ENCODE measurements around the gene C12orf50.
"Not testable (repeated sequence)": the region's sequence is repeated elsewhere in the genome, so short reads cannot be mapped to it uniquely, and the experiment has no call there.

The C12orf50 gene

DNA sequence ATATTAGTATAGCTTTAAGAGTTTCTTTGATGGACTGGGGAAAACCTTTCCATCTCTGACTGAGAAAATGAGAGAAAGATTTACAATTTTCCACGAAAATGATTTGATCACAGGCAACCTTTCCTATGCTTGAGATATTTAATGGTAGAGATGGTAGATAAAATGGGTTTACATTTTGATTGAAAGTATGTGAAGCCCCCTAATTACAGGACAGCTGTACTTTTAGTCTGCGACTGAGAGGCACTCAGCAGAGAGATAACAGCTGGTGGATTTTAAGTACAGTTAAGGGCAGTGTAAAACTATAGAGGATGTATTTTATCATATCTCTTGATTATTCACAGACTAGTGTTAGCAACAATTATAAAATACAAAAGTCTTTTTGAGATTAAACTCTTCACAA, 40.7 kb downstream of the C12orf50 start:
- Histone ChIP-seq H3K27ac (ENCODE audit: low read depth, low read length) (no peak overlapping the region), H3K9ac (ENCODE audit: low read depth, low read length) (no peak overlapping the region), H3K36me3 (ENCODE audit: control insufficient read depth, insufficient read depth, low read length) (no peaks in the 10 kb centered on the region), H3K4me1 (ENCODE audit: control insufficient read depth, insufficient read depth, low read length) (no peaks in the 10 kb centered on the region), H3K27me3 (ENCODE audit: control insufficient read depth, insufficient read depth, low read length) (no peaks in the 10 kb centered on the region), H3K4me3 (ENCODE audit: low read depth, low read length) (no peak overlapping the region), H3K9me3 (ENCODE audit: control insufficient read depth, insufficient read depth, low read length) (no peaks in the 10 kb centered on the region)

DNA sequence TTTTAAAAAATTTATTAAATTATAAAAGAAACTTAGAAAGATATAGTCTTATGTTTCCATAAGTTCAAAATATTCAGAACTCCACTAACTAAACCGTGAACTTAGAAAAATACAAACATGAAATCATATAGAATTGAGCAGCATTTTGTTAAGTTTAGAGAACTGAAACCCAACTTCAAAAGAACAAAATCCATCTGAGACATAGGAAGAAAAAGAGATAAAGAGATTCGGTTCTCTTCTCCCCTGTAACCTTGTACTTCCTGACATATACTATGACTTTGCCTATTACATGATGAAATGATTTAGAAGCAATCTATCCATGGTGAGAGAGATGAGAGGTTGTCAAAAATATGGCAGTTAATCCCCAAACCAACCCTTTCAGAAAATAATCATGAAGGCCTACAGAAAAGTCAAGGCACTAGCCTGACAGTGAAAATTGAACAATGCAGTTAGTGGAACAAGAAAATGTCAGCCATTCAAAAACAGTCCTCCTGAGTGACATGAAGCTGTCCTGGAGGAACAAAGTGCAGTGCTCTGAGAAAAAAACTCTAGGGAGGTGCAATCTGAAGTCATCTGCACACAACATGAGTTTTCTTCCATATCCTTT, 44.0 kb downstream of the C12orf50 start:
- Histone ChIP-seq H3K27me3 (ENCODE audit: control insufficient read depth, insufficient read depth, low read length) (no peaks in the 10 kb centered on the region), H3K4me1 (ENCODE audit: control insufficient read depth, insufficient read depth, low read length) (no peaks in the 10 kb centered on the region), H3K9ac (ENCODE audit: low read depth, low read length) (no peak overlapping the region), H3K4me3 (ENCODE audit: low read depth, low read length) (no peak overlapping the region), H3K36me3 (ENCODE audit: control insufficient read depth, insufficient read depth, low read length) (no peaks in the 10 kb centered on the region), H3K9me3 (ENCODE audit: control insufficient read depth, insufficient read depth, low read length) (no peaks in the 10 kb centered on the region), H3K27ac (ENCODE audit: low read depth, low read length) (no peak overlapping the region)

DNA sequence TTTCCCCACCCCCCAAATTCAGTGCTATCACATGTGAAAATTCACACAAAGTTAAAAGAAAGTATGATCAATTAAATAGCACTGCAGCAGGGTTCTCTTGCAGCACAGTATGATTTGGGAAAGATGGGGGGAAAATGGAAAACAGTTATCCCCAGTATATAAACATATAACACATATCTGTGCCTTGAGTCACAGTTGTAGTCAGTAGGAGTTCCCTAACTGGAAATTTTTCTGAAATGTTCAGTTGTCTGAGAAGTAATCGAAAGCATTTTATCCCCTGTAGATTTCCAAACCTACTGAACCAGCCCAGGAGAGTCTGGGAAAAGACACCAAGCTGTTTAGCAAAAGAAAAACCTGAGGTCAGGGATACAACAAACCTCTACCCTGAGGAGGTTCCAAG, 47.0 kb downstream of the C12orf50 start:
- Histone ChIP-seq H3K27ac (ENCODE audit: low read depth, low read length) (no peak overlapping the region), H3K4me1 (ENCODE audit: control insufficient read depth, insufficient read depth, low read length) (no peaks in the 10 kb centered on the region), H3K9ac (ENCODE audit: low read depth, low read length) (no peak overlapping the region), H3K9me3 (ENCODE audit: control insufficient read depth, insufficient read depth, low read length) (no peaks in the 10 kb centered on the region), H3K4me3 (ENCODE audit: low read depth, low read length) (no peak overlapping the region), H3K36me3 (ENCODE audit: control insufficient read depth, insufficient read depth, low read length) (no peaks in the 10 kb centered on the region), H3K27me3 (ENCODE audit: control insufficient read depth, insufficient read depth, low read length) (no peaks in the 10 kb centered on the region)

DNA sequence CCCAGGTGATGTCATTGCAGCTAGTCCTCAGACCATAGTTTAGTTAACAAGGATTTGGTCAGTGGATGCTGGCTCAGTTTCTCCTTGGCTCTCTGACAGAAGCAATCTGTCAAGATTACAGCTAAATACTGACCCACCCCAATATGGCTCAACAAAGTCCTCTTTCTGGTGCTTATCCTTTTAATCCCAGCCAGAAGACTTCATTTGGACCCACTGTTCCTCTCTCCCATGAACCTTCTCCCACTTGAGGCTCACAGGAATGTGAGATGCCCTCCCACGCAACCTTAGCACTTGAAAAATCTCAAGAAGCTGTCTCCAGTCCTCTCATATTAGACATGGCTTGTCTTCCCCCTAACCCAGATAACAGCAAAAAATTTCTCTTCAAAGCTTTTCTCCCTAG, 47.7 kb downstream of the C12orf50 start:
- Histone ChIP-seq H3K27ac (ENCODE audit: low read depth, low read length) (no peak overlapping the region), H3K36me3 (ENCODE audit: control insufficient read depth, insufficient read depth, low read length) (no peaks in the 10 kb centered on the region), H3K9me3 (ENCODE audit: control insufficient read depth, insufficient read depth, low read length) (no peaks in the 10 kb centered on the region; the same call in 1 of the 2 replicates), H3K27me3 (ENCODE audit: control insufficient read depth, insufficient read depth, low read length) (no peaks in the 10 kb centered on the region), H3K4me3 (ENCODE audit: low read depth, low read length) (no peak overlapping the region), H3K4me1 (ENCODE audit: control insufficient read depth, insufficient read depth, low read length) (no peaks in the 10 kb centered on the region), H3K9ac (ENCODE audit: low read depth, low read length) (no peak overlapping the region)

DNA sequence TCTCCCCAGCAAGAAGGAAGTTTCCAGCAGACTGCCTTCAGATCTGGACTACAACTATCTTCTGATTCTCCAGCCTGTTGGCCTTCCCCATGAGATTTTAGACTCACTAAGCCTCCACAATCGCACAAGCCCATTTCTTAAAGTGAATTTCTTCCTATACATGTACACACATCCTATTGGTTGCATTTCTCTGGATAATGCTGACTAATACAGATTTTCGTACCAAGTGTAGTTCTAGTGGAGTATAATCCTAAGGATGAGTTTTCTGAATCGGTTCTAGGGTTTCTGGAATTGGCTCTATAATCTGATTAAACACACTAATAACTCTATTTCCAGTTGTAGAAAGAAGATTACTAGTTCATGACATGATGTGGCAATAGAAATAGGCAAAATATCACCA, 53.3 kb downstream of the C12orf50 start:
- H3K27ac ChIP-seq (ENCODE audit: low read depth, low read length), result no peak overlapping the region
- H3K4me1 ChIP-seq (ENCODE audit: control insufficient read depth, insufficient read depth, low read length), result no peaks in the 10 kb centered on the region
- H3K27me3 ChIP-seq (ENCODE audit: control insufficient read depth, insufficient read depth, low read length), result no peaks in the 10 kb centered on the region
- no peaks in the 10 kb centered on the region; the same call in 1 of the 2 replicates for H3K9me3 ChIP-seq (ENCODE audit: control insufficient read depth, insufficient read depth, low read length)
- no peak overlapping the region for H3K4me3 ChIP-seq (ENCODE audit: low read depth, low read length)
- H3K9ac ChIP-seq (ENCODE audit: low read depth, low read length), result no peak overlapping the region
- H3K36me3 ChIP-seq (ENCODE audit: control insufficient read depth, insufficient read depth, low read length), result no peaks in the 10 kb centered on the region

DNA sequence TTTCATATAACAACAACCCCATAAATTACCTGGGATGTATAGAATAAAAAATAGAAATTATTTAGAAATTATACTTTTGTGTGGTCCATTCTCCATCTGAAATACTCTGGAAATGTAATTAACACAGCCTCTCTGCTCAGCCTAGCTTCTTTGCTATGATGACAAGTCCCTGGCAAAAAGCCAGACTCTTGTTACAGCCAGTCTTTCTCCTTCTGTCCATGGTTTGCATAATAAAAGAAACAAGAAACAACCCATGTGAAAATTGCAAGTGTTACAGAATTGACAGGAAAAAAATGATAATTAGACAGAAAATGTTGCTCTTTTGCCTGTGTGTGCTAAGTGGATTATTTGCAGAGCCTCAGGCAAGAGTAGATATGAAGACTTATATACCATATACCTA, 61.3 kb downstream of the C12orf50 start:
- Histone ChIP-seq H3K9me3 (ENCODE audit: control insufficient read depth, insufficient read depth, low read length) (no peaks in the 10 kb centered on the region), H3K27ac (ENCODE audit: low read depth, low read length) (no peak overlapping the region)

DNA sequence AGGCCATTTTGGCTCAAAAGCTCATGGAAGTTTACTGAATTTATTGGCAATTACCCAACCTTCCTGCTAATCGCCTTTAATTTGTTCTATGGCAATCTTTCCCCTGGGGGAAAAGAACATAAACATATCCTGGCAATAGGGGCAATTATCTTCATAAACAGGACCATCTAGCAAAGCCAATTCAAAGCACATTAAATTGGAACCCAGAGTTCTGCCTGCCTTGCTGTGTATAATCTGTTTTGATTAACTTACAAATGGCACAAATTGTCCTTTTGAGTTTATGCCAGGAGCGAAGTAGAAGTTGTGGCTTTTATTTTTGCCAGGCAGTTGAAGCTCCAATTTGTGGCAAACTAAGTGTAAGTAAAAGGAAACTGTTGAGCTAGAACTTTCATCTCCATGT, 68.6 kb downstream of the C12orf50 start:
- Histone ChIP-seq H3K4me3 (ENCODE audit: low read depth, low read length) (no peak overlapping the region), H3K4me1 (ENCODE audit: control insufficient read depth, insufficient read depth, low read length) (no peaks in the 10 kb centered on the region), H3K27ac (ENCODE audit: low read depth, low read length) (no peak overlapping the region), H3K36me3 (ENCODE audit: control insufficient read depth, insufficient read depth, low read length) (no peaks in the 10 kb centered on the region), H3K27me3 (ENCODE audit: control insufficient read depth, insufficient read depth, low read length) (no peaks in the 10 kb centered on the region), H3K9me3 (ENCODE audit: control insufficient read depth, insufficient read depth, low read length) (no peaks in the 10 kb centered on the region), H3K9ac (ENCODE audit: low read depth, low read length) (no peak overlapping the region)

More for the DNA sequence above, 61.3 kb downstream of the C12orf50 start:
- Histone ChIP-seq H3K4me1 (ENCODE audit: control insufficient read depth, insufficient read depth, low read length) (no peaks in the 10 kb centered on the region), H3K36me3 (ENCODE audit: control insufficient read depth, insufficient read depth, low read length) (no peaks in the 10 kb centered on the region), H3K9ac (ENCODE audit: low read depth, low read length) (no peak overlapping the region), H3K4me3 (ENCODE audit: low read depth, low read length) (no peak overlapping the region), H3K27me3 (ENCODE audit: control insufficient read depth, insufficient read depth, low read length) (no peaks in the 10 kb centered on the region)

DNA sequence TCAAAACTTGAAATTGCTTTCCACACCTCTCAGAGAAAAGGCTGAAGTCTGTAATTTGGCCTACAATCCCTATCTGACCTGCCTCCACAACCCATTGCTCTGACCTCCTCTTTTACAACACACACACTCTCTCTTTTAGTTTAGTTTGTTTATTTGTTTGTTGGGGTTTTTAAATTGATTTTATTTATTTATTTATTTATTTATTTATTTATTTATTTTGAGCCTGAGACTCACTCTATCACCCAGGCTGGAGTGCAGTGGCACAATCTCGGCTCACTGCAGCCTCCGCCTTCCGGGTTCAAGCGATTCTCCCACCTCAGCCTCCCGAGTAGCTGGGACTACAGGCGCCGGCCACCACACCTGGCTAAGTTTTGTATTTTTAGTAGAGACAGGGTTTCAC, 75.2 kb downstream of the C12orf50 start:
- not testable (repeated sequence) for H3K9me3 ChIP-seq (ENCODE audit: control insufficient read depth, insufficient read depth, low read length); H3K27ac ChIP-seq (ENCODE audit: low read depth, low read length); H3K27me3 ChIP-seq (ENCODE audit: control insufficient read depth, insufficient read depth, low read length); H3K36me3 ChIP-seq (ENCODE audit: control insufficient read depth, insufficient read depth, low read length); H3K9ac ChIP-seq (ENCODE audit: low read depth, low read length); H3K4me1 ChIP-seq (ENCODE audit: control insufficient read depth, insufficient read depth, low read length); H3K4me3 ChIP-seq (ENCODE audit: low read depth, low read length)

DNA sequence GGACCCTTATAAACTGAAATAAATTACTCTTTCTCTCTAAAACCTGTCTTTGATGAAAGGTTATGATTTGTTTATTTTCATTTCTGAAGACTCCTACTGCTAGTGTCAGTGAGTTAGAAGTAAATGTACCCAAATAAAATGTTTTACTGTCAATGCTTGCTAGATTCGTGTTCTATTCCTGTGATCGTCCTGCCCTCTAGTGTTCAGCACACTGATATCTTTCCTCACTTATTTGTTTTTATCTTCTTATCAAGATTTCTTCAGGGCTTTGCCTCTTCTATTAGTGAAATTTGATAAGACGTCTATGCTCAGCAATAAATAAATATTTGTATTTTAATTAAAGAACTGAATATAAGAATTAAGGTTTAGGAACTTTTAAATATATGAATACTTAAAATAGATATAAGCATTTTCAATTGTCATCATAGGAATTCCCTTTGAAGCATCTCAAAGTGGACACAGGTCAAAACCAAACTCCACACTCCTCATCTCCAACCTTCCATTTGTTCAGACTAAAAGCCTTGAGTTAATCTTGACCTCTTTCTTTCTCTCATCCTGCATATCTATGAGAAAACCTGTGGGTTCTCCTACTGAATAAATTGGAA, 75.8 kb downstream of the C12orf50 start:
- Histone ChIP-seq H3K27ac (ENCODE audit: low read depth, low read length) (no peak overlapping the region), H3K4me3 (ENCODE audit: low read depth, low read length) (no peak overlapping the region), H3K9ac (ENCODE audit: low read depth, low read length) (no peak overlapping the region), H3K4me1 (ENCODE audit: control insufficient read depth, insufficient read depth, low read length) (0 out of 2 replicates have a peak, but pooled peaks cover 3% of the 10 kb centered on the region), H3K36me3 (ENCODE audit: control insufficient read depth, insufficient read depth, low read length) (no peaks in the 10 kb centered on the region), H3K27me3 (ENCODE audit: control insufficient read depth, insufficient read depth, low read length) (no peaks in the 10 kb centered on the region), H3K9me3 (ENCODE audit: control insufficient read depth, insufficient read depth, low read length) (no peaks in the 10 kb centered on the region)

DNA sequence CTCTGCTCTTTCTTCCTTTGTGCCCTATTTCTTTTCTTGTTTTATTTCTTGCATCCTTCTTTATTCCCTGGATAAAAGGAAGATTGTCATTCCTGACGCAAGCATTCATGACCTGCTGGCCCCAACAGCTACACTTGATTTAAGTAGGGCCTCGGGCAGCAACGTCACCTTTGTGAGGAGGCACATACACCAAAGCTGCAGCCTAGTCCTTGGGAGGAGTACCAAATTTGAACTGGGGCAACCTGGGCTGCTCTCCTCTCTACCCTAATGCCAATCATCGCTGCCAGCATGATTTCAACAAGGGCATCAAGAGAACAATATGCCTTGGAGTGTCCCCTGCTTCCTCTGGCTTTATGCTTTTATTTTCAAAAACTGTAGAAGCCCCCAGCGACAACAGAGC, 76.4 kb downstream of the C12orf50 start:
- Histone ChIP-seq H3K36me3 (ENCODE audit: control insufficient read depth, insufficient read depth, low read length) (no peaks in the 10 kb centered on the region), H3K27me3 (ENCODE audit: control insufficient read depth, insufficient read depth, low read length) (no peaks in the 10 kb centered on the region), H3K9me3 (ENCODE audit: control insufficient read depth, insufficient read depth, low read length) (no peaks in the 10 kb centered on the region), H3K4me1 (ENCODE audit: control insufficient read depth, insufficient read depth, low read length) (0 out of 2 replicates have a peak, but pooled peaks cover 3% of the 10 kb centered on the region), H3K9ac (ENCODE audit: low read depth, low read length) (no peak overlapping the region), H3K4me3 (ENCODE audit: low read depth, low read length) (no peak overlapping the region), H3K27ac (ENCODE audit: low read depth, low read length) (no peak overlapping the region)

DNA sequence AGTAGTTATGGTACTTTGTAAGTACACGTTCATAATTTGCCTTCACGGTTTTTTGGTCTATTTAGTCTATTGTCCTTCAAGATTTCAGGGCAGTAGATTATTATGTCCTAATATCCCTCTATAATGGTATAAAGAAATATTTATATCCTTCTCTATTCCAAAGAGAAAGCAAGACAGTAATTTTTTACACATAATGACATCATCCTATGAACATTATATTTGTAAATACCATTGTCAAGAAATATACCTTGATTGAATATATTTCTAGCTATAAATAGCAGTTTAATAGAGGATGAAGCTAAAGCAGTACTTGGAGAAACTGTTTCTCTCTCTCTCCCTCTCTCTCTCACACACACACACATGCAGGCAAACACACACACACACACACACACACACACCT, 77.0 kb downstream of the C12orf50 start:
- Histone ChIP-seq H3K27ac (ENCODE audit: low read depth, low read length) (no peak overlapping the region), H3K9me3 (ENCODE audit: control insufficient read depth, insufficient read depth, low read length) (no peaks in the 10 kb centered on the region), H3K9ac (ENCODE audit: low read depth, low read length) (no peak overlapping the region), H3K4me1 (ENCODE audit: control insufficient read depth, insufficient read depth, low read length) (0 out of 2 replicates have a peak, but pooled peaks cover 3% of the 10 kb centered on the region), H3K4me3 (ENCODE audit: low read depth, low read length) (no peak overlapping the region), H3K36me3 (ENCODE audit: control insufficient read depth, insufficient read depth, low read length) (no peaks in the 10 kb centered on the region), H3K27me3 (ENCODE audit: control insufficient read depth, insufficient read depth, low read length) (no peaks in the 10 kb centered on the region)

All from HUES48 (cell line).